GM21526 (cell line): ENCODE measurements around the gene TRIM34.
"Not testable (repeated sequence)": the region's sequence is repeated elsewhere in the genome, so short reads cannot be mapped to it uniquely, and the experiment has no call there.

ENCODE experiments used
- ATAC-seq: cut with Tn5 transposase; IDR thresholded peaks from one replicate; pipeline ENCODE4 v1.9.1; 2021; ENCODE audit warnings: moderate library complexity; ENCODE audit not compliant: unreplicated experiment, low FRiP score

TRIM34 gene

GRCh38 chr11:5620651-5621521 lies 3.9 kb upstream of the TRIM34 start:
- ATAC-seq: no peak

- ATAC-seq: no peak
These were observed 3.2 kb upstream of the TRIM34 start for GRCh38 chr11:5621580-5621979.

- no peak for ATAC-seq
These were observed 2.0 kb upstream of the TRIM34 start for GRCh38 chr11:5622802-5623201.

GRCh38 chr11:5625281-5625680 lies 480 bp downstream of the TRIM34 start:
- ATAC-seq: peak; percentile 8

GRCh38 chr11:5626196-5626595 lies 1.4 kb downstream of the TRIM34 start:
- no peak for ATAC-seq

GRCh38 chr11:5631417-5631816 lies 6.6 kb downstream of the TRIM34 start:
- ATAC-seq: peak; percentile 12

GRCh38 chr11:5631969-5632635 lies 7.3 kb downstream of the TRIM34 start:
- peak; percentile 96 for ATAC-seq

- ATAC-seq: no peak
These were observed 15.2 kb downstream of the TRIM34 start for GRCh38 chr11:5639953-5640352.

GRCh38 chr11:5643585-5643984 lies 18.8 kb downstream of the TRIM34 start:
- no peak for ATAC-seq

GRCh38 chr11:5646139-5646538 lies 21.3 kb downstream of the TRIM34 start:
- ATAC-seq: no peak

- no peak for ATAC-seq
These were observed 30.7 kb downstream of the TRIM34 start for GRCh38 chr11:5655474-5655873.

- not testable (repeated sequence) for ATAC-seq
These were observed 32.2 kb downstream of the TRIM34 start for GRCh38 chr11:5656956-5657355.

- no peak for ATAC-seq
These were observed 33.5 kb downstream of the TRIM34 start for GRCh38 chr11:5658318-5658717.

GRCh38 chr11:5663511-5663910 lies 38.7 kb downstream of the TRIM34 start:
- no peak for ATAC-seq

GRCh38 chr11:5665051-5665570 lies 40.3 kb downstream of the TRIM34 start:
- ATAC-seq: no peak

GRCh38 chr11:5665746-5666401 lies 41.1 kb downstream of the TRIM34 start:
- no peak for ATAC-seq

- ATAC-seq: no peak
These were observed 41.6 kb downstream of the TRIM34 start for GRCh38 chr11:5666402-5666793.

- no peak for ATAC-seq
These were observed 47.0 kb downstream of the TRIM34 start for GRCh38 chr11:5671831-5672230.

GRCh38 chr11:5674391-5674790 lies 49.6 kb downstream of the TRIM34 start:
- no peak for ATAC-seq

GRCh38 chr11:5679811-5680210 lies 55.0 kb downstream of the TRIM34 start:
- ATAC-seq: no peak

GRCh38 chr11:5682890-5683441 lies 58.2 kb downstream of the TRIM34 start:
- ATAC-seq: not testable (repeated sequence)
